HG02943 (cell line): ENCODE data around the gene TRPM4.
"Not testable (repeated sequence)": the region's sequence is repeated elsewhere in the genome, so short reads cannot be mapped to it uniquely, and the experiment has no call there.

Source experiments
- ATAC-seq: cut with Tn5 transposase; IDR thresholded peaks from one replicate; pipeline ENCODE4 v1.9.1; 2021; ENCODE audit warnings: mild to moderate bottlenecking, low read depth, moderate library complexity; ENCODE audit not compliant: unreplicated experiment

Gene TRPM4

DNA sequence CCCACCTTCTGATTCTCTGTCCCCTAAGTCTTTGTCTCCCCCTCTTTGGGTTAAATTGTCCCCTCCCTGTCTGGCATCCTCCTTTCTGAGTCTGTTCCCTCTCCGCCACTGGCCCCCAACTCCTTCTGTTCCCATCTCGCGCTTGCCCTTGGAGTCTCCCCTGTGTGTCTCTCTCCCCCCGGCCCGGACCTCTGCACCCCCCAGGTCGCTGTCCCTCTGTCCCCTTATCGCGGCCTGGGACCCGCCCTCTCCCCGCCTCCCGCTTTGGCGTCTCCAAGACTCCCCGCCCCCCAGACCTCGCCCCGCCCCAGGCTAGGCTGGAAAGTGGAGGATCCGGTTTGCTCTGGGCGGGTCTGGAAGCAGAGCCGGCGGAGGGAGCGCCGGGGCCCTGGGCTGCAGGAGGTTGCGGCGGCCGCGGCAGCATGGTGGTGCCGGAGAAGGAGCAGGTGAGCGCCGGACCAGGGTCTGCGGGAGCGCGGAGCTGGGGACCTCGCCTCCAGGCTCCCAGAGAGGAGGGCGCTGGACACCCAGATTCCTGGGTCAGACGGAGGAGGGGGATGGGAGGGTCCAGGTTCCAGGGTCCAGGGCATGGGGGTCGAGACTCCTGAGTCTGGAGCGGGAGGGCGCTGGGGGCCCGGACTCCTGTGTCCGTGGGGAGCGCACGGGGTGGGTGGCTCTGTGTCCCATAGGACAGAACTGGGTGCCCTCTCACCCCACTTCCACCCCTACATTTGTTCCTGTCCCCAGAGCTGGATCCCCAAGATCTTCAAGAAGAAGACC lies at the start of gene TRPM4:
Gene TRPM4 (plus strand): TSS at position 348 of the 780 bp plus-strand sequence. CDS start 75 bp downstream, at position 423.
- ATAC-seq: no peak

DNA sequence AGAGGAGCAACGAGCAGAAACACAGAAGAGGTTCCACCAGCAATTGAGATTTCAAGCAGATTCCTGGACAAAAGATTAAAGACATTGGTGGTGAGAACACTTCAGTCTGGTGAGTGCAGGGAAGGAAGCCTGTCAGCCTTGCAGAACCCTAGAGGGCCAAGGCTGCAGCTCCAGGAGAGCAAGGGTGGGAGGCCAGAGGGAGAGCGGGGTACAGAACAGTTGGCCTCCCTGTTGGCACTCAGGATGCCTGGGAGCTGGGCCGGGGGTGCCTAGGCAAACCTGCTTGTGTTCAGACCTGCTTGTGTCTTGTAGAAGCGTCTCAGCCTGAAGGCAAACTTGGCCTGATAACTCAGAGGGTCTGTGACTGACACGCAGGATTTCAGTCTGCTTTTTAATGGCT lies 48.5 kb upstream of the TRPM4 start:
- no peak for ATAC-seq

DNA sequence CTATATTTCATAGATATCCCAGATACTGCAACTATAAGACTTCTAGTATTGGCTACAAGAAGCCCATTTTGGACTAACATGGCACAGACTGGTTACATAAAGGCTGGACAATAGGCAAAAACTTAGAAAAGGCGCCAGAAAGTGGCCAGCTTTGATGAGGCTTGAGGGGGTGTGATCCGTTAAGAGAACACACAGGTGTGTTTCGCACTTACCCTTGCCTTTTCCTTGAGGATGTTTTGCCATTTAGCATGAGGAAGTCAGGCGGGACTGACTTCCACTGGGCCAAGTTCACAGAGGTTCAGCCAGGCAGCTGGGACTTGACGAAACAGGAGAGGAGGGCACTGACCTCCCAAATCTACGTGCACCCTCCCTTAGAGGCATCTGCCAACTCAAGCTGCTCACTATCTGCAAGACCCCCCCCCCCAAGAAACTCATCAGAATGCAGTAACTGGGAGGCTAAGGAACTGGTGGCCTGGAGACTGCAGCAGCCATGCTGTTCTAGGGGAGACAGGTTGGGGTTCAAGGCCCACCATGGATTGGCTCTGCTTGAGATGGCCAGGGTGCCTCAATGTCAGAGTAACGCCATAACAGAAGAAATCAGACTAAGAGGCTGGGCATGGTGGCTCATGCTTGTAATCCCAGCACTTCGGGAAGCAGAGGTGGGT lies 47.9 kb upstream of the TRPM4 start:
- no peak for ATAC-seq

DNA sequence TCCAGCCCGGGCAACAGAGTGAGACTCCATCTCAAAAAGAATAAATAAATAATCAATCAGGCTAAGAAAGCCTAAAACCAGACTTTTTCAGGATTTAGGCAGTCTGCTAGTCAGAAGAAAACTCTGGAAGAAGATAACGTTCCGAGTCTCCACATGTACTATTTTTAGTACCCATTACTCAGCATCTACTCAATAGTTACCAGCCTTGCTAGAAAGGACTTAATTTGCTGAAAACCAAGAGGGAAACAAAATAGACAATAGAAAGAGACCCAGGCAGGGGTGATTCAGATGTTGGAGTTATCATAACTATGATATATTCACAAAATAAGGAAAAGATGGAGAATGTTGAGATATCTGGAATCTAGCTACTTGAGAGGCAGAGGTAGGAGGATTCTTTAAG lies 47.0 kb upstream of the TRPM4 start:
- ATAC-seq: no peak

DNA sequence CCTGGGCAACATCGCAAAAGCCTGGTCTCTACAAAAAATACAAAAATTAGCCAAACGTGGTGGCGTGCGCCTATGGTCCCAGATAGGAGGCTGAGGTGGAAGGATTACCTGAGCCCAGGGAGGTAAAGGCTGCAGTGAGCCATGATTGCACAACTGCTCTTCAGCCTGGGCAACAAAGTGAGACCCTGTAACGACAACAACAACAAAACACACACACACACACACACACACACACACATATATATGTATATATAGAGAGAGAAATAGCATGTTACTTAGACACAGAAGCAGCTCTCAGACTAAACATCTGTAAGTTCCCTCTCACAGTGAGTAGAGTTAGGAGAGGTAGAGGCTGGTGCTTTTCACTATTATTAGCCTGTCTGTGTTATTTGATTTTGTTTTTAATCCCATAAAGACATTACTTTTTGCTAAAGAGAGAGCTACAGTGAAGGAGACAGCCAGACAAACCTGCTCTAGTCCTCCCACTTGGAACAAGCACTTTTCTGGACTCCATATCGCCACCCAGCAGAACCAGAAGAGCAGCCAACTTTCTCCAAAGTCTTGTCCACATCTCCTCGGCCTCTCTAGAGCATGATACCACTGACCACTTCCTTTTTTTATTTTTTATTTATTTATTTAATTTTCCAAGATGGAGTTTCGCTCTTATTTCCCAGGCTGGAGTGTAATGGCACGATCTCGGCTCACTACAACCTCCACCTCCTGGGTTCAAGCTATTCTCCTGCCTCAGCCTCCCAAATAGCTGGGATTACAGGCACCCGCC lies 46.2 kb upstream of the TRPM4 start:
- no peak for ATAC-seq

DNA sequence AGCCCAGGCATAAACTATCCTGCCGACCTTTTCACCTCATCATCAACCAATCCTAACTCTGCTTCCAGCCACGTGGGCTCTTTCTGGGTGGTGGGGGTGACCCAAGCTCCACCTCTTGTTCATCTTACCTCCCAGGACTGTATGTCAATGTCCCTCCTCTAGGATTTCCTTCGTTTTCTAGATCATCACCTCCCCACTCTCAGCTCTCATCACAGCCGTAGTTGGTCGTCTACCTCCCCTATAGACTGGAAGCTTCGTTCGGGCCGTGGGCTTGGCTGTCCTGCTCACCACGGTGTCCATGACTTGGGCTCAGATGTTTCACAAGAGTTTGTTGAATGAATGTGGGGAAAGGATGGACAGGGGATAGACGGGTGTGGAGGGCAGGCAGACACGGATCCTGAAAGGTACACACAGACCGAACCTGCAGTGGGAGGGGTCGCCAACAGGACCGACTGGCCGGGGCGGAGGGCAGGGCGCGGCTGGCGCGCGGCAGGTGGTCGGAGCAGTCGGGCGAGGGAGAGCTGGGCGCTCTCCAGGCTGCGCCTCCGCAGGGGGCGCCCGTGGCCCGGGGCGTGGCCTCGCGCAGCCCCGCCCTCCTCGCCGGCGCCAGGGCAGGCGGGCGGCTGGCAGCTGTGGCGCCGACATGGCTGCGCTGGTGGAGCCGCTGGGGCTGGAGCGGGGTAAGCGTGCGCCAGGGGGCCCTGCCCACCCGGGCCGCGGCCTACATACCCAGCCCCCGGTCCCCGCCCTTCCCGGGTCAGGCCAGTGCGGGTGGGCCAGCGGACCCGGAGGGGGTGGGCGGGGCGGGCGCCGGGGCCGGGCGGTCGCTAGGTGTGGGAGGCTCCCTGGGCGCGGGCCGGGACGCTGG lies 43.6 kb upstream of the TRPM4 start, which contains the start of gene LIN7B:
Gene LIN7B (plus strand): TSS at position 609 of the 868 bp plus-strand sequence. CDS start 35 bp downstream, at position 644.
- ATAC-seq: no peak

DNA sequence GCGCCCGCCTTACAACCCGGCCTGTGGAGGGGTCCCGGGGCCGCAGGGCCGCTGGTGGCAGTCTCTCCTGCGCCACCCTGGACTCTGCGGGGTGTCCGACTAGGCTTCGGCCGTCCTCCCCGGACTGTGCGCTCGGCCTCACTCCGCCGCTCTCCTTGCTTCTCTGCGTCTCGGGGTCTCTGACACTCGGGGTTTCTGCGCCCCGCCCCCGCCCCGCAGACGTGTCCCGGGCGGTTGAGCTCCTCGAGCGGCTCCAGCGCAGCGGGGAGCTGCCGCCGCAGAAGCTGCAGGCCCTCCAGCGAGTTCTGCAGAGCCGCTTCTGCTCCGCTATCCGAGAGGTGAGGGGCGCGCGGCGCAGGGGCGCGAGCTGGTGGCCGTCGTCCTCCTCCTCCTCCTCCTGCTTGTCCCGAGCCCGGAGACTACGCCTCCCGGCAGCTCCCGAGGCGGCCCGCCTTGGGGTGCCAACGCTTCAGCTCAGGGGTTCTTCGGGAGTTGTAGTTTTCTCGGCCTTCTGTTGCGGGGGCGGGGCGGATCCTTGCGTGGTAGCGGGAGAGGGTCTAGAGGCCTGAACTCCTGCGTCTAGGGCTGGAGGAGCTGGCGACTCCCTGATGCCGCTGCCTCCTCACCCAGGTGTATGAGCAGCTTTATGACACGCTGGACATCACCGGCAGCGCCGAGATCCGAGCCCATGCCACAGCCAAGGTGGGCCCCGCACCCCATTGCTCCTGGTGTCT lies 42.8 kb upstream of the TRPM4 start:
- ATAC-seq: no peak

DNA sequence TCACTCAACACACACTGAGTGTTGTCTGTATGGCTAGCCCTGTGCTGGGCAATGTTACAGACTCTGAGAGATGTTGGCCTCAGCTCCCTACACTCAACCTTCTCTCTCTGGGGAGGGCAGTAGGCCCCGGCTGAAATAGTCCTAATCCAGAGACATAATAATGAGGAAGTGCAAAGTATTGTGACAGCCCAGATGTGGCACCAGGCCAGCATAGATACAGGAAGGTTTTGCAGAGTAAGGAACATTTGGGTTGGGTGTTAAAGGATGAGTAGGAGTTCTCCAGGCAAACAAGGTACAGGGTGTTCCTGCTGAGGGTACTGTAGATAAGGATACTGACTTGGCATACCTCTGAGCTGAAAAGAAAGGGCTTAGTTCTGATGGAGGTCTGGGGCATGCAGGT lies 41.0 kb upstream of the TRPM4 start:
- ATAC-seq: no peak

DNA sequence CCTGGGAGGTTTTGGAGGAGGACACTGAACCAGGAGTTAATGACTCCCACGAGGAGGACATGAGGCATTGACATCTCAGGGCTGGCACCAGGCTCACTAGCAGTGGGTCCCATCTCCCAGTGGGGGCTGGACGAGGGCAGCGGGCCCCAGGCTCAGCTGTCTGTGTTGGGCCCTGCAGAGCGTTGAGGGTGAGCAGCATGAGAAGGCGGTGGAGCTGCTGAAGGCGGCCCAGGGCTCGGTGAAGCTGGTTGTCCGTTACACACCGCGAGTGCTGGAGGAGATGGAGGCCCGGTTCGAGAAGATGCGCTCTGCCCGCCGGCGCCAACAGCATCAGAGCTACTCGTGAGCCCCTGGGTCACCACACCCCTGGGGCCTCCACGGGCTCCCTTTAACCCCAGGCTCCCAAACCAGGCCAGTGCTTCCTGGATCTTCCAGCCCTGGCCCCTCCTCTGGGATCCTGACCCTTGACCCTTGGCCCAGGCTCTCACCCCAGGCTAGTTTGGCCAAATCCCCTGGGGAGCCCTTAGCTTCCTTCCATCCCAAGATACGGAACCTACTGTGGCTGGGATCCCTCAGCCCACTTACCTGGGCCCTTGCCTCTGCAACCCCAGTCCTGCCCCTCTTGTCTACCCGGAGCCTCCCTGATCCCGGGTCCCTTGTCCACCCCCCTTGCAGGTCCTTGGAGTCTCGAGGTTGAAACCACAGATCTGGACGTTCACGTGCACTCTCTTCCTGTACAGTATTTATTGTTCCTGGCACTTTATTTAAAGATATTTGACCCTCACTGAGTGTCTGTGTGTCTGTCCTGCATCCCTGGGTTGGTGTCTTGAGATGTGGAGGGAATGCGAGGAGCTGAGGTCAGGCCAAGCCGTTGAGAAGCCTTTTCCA lies 39.7 kb upstream of the TRPM4 start:
- ATAC-seq: no peak

DNA sequence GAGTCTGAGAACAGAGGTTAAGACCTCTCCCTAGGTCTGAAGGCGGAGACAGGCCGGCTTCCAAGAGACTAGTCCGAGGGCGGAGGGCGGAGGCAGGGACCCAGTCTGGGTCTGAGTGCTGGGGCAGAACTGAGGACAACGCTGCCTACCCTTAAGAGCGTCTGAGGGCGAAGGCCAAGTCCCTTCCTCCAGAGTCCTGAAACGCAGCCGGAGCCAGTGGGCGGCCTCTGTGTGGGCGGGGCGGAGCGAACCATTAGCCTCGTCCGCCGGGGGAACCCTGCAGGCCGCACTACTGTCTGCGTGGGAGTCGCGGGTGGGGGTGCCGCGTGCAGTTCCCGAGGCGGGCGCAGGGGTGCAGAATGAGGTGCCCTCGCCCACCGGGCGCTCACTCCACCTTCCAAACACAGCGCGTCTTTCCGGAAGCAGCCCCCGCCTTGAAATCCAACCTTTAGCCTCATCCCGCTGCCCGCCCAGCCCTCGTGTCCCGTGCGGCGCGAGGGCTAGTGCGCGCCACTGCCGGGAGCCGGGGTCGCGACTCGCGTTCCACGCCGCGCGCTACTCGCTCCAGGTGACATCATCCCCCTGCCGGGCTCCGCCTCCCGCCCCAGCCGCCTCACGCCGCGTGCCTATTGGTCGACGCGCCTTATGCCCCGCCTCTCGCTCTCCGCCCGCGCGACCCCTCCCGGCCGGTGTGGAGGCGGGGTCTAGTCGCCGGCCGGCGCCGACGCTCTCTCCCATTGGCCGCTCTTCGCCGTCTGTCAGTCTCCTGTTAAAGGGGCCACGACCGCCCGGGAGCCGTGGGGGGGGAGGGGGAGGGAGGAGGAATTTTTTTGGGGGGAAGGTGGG lies 38.8 kb upstream of the TRPM4 start, which contains the start of gene C19orf73:
Gene C19orf73 (minus strand): TSS at position 579 of the 846 bp plus-strand sequence. CDS start 121 bp downstream, at position 458.
- ATAC-seq: peak; percentile 65

DNA sequence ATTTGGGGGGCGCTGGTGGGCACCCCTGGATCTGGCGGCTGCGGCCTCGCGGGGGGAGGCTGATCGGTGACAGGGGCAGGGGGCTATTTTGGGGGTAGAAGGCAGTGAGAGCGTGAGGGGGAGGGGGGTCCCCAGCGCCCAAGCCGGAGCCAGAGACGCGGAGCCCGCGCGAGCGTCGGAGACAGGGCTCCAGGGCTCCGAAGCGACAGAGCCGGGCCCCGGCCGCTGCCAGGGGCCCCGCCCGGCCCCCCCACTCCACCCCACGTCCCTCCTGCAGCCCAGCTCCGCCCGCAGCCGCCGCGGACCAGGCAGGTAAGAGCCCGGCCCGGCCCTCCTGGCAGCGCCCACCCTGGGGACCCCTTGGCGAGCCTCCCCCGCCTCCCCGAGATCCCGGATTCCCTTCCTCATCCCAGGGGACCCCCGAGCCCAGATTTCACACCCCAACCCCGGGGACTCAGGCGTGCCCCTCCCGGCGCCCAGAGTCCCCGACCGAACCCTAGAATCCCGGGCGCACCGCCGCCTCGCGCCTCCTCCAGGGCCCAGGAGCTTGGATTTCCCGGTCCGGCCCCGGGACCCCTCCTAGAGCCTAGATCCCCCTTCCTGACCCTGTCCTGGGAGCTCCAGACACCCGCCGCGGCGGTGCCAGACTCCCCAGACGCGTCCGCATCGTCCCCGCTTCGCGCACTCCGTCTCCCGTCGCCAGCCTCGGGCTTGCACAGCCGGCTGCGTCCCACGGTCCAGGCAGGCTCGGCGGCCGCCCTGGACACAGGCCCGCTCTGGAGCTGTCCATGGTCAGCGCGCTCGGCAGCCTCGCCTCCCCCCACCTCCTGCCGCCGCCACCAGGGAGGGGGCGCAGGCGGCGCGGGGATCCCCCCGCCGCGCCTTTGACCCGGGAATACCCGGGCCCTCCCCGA lies 37.9 kb upstream of the TRPM4 start, which contains the start of gene PPFIA3:
Gene PPFIA3 (plus strand): TSS at position 134 of the 914 bp plus-strand sequence. CDS start 8,330 bp downstream, outside the sequence.
- no peak for ATAC-seq

DNA sequence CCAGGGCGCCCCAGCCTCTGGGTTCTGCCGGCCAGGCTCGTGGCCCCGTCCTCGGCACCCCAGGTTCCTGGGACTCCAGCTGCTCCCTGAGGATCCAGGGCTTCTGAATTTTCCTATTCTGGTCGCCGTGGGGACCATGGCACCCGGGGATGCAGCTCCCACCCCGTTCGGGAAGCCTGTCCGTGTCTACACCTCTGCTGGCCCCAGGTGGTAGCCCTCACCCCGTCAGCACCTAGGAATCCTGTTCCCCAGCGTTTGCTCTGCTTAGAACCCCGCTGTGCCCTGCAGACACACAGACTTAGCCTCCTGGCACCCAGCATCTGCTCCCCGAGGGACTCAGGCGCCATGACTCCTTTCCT lies 37.3 kb upstream of the TRPM4 start:
- ATAC-seq: no peak

DNA sequence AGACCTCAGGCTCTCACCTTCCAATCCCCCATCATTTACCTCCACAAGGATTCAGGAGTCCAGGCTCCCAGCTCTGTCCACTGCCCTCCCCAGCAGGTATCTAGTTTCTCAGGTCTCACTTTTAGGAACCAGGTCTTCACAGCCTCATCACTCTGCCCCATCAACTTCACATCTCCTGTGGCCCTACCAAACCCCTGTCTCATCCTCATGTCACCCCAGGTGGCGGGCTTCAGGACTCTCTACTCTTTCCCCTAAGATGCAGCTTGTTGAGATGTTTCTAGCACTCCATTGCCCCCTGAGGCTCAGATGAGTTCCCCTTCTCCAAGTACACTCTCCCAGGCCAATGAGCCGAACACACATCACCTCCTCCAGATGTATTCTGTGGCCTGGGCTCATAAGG lies 36.7 kb upstream of the TRPM4 start:
- ATAC-seq: no peak

DNA sequence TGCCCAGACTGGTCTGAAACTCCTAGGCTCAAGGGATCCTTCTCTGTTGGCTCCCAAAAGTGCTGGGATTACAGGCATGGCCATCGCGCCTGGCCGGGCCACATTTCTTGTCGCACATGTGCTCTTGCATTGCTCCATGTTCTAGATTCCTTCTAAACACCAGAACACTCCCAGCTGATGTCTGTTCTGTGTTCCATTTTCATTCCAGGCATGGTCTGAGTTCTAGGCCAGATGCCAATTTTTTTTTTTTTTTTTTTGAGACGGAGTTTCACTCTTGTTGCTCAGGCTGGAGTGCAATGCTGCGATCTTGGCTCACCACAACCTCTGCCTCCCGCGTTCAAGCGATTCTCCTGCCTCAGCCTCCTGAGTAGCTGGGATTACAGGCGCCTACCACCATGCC lies 35.8 kb upstream of the TRPM4 start:
- ATAC-seq: not testable (repeated sequence)

DNA sequence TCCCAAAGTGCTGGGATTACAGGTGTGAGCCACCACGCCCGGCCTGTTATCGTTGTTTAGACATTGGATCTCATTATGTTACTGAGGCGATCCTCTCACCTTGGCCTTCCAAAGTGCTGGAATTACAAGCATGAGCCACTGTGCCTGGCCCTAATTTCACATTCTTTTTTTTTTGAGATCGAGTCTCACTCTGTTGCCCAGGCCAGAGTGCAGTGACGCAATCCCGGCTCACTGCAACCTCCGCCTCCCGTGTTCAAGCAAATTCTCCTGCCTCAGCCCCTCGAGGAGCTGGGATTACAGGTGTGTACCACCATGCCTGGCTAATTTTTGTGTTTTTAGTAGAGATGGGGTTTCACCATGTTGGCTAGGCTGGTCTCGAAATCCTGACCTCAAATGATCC lies 34.3 kb upstream of the TRPM4 start:
- ATAC-seq: not testable (repeated sequence)

DNA sequence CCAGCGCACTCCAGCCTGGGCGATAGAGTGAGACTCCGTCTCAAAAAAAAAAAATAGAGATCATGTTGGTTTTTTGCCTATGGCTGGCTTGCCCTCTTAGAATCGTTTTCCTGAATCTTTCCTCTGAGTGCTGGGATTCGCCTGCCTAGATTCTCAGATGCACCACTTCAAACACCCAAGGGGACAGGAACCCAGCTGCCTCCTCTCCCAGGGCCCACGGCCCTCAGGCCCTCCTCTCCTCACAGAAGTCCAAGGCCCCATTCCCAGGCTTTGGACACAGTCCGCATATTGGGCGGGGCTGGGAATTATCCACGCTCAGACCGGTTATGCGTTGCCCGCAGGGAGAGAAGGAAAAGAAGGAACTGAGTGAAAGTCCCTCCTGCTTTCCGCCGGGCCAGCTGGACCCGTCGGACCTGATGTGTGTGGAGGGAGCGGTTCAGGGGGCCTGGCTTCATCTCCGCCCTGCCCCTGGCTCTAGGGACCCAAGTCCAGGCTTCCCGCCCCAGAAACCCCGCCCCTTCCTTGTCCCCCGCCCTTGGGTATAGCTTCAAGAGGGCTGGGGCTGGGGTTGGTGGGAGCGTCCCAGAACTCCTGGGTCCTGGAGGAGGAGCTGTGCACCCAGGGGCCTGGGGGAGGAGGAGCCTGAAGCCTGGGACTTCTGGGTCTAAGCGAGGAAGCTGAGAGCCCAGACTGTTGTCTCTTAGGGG lies 32.4 kb upstream of the TRPM4 start:
- ATAC-seq: no peak
